ENCODE data around the gene MEGF9.

MEGF9 gene

DNA sequence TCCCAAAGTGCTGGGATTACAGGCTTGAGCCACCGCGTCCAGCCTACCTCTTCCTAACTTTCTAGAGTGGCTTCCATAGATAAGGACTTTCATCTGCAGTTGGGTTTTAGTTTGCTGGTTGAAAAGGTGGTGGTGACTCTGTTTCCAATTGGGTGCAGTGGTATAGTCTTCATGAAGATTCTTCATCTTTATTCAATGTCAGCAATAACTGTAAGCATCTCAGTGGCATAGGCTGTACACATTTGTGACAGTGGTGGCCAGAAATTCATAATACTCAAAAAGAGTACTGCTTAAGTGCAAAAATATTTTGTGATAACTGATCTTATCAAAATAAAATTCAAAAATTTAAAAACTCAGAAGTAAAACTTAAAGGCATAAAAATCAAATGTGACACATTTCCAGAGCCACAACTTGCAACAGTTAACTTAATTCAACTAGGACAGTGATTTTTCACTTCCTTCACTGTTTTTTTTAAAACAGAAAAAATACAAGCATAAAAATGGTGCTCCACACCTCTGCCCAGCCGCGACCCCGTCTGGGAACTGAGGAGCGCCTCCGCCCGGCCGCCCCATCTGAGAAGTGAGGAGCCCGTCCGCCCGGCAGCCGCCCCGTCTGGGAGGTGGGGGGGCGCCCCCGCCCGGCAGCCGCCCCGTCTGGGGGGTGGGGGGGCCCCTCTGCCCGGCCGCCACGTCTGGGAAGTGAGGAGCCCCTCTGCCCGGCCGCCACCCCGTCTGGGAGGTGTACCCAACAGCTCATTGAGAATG, 77.9 kb downstream of the MEGF9 start:
- TF ChIP-seq, protein P1, sequence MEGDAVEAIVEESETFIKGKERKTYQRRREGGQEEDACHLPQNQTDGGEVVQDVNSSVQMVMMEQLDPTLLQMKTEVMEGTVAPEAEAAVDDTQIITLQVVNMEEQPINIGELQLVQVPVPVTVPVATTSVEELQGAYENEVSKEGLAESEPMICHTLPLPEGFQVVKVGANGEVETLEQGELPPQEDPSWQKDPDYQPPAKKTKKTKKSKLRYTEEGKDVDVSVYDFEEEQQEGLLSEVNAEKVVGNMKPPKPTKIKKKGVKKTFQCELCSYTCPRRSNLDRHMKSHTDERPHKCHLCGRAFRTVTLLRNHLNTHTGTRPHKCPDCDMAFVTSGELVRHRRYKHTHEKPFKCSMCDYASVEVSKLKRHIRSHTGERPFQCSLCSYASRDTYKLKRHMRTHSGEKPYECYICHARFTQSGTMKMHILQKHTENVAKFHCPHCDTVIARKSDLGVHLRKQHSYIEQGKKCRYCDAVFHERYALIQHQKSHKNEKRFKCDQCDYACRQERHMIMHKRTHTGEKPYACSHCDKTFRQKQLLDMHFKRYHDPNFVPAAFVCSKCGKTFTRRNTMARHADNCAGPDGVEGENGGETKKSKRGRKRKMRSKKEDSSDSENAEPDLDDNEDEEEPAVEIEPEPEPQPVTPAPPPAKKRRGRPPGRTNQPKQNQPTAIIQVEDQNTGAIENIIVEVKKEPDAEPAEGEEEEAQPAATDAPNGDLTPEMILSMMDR (IDR thresholded peaks at IDR 0.05), result no peak
- TF ChIP-seq ZFX (IDR thresholded peaks at IDR 0.05; ENCODE audit: borderline replicate concordance), result no peak
- H3K27ac ChIP-seq, result no peak overlapping the region

DNA sequence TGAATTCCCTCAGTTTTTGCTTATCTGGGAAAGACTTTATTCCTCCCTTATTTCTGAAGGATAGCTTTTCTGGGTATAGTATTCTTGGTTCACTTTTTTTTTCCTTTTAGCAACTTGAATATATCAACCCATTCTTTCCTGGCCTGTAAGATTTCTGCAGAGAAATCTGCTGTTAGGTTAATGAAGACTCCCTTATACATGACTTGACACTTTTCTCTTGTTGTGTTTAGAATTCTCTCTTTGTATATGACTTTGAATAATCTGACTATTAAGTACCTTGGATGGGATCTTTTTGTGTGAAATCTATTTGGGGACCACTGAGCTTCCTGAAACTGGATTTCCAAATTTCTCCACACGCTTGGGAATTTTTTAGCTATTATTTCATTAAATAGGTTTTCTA, 79.3 kb downstream of the MEGF9 start:
- H3K27ac ChIP-seq, result no peak overlapping the region
- TF ChIP-seq, protein P1 (IDR thresholded peaks at IDR 0.05), result no peak
- TF ChIP-seq ZFX (IDR thresholded peaks at IDR 0.05; ENCODE audit: borderline replicate concordance), result no peak

DNA sequence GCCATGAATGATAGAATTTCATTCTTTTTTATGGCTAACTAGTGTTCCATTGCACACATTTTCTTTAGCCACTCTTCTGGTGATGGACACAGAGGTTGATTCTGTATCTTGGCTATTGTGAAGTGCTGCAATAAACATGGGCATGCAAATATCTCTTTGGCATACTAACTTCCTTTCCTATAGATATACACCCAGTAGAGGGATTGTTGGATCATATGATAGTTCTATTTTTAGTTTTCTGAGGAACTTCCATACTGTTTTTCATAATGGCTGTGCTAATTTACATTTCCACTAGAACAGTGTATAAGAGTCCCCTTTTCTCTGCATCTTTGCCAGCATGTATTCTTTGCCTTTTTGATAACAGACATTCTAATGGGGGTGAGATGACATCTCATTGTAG, 83.9 kb downstream of the MEGF9 start:
- TF ChIP-seq, protein P1 (IDR thresholded peaks at IDR 0.05), result no peak
- TF ChIP-seq ZFX (IDR thresholded peaks at IDR 0.05; ENCODE audit: borderline replicate concordance), result no peak
- no peak overlapping the region for H3K27ac ChIP-seq

DNA sequence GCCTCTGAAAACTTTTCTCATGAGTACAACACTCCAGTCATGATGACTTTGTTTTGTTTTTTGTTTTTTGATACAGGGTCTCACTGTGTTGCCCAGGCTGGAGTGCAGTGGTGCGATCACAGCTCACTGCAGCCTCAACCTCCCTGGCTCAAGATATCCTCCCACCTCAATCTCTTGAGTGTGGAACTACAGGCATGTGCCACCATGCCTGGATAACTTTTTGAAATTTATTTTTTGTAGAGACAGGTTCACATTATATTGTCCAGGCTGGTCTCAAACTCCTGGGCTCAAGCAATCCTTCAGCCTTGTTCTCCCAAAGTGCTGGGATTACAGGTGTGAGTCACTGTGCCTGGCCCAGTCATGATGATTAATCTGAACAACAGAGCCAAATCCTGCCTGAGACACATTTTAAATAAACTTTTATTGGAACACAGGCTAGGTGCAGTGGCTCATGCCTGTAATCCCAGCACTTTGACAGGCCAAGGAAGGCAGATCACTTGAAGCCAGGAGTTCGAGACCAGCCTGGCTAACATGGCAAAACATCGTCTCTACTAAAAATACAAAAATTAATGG, 85.3 kb downstream of the MEGF9 start:
- peak overlapping the region; percentile 57 for H3K27ac ChIP-seq

DNA sequence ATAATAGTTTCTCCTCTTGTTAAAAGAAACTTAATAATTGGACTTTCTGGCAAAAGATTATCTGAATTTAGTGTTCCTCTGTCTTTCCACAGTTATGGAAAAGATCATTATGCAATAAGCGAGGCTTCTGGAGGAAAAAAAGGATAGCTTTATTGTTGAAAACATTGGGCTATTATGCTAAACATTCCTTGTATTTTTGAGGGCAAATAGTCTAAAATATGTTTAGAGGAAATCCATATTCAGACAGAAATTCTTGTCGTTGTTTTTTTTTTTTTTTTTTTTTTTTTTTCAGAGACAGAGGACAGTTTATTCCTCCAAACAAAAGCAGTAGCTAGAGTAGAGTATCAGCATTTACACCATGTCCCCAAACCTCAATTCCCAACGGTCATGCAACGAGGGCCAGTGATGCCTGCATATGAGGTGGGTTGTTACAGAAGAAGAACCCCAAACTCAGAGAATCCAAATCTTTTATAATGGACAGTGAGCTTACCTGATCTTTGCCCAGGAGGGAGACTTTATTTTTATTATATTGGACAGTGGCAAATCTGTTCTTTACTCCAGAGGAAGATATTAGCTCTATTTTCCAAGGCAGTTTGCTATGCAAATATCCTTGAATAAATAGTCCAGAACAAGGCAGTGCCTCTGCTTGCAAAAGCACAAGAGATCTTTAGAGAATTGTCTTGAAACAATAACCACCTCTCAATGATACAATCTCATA, 85.9 kb downstream of the MEGF9 start:
- peak overlapping the region; percentile 57 for H3K27ac ChIP-seq
- no peak for TF ChIP-seq ZFX (IDR thresholded peaks at IDR 0.05; ENCODE audit: borderline replicate concordance)
- TF ChIP-seq, protein P1 (IDR thresholded peaks at IDR 0.05), result no peak

DNA sequence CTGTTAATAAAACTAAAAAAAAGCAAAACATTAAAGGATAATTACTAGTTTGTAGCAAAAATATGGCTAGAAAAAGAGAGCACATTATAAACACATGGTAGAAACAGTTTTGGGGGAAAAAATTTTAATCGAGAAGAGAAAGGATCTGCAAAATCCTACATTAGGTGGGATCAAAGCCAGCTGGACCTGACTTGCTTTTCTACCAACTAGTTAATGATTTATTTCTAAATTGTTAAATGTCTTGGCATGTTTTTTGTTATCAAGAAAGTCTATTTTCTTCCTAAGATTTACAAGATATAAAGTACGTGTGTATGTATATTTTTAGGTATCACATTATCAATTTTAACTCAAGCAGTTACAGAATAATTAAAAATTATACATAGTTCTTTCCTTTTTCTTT, 87.2 kb downstream of the MEGF9 start:
- TF ChIP-seq, protein P1 (IDR thresholded peaks at IDR 0.05), result no peak
- TF ChIP-seq ZFX (IDR thresholded peaks at IDR 0.05; ENCODE audit: borderline replicate concordance), result no peak
- 0 out of 2 replicates have a peak overlapping the region, but pooled peaks have one; percentile 2 for H3K27ac ChIP-seq

DNA sequence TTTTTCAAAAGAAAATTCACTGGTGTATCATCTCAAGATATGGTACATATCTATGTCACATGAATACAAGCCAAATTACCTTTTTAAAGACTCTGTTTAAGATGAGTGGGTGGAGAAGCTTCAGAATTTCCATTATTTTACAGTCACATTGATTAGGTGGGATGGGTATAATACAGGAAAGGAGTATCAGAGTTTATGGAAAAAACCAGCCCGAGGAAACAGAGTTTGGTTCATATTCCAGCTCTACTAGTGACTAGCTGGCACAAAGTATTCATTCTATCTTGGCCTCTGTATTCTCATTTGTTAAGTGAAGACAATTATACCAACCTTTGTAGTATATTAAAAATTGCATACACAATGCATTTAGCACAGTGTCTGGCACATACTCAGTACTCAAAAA, 87.8 kb downstream of the MEGF9 start:
- TF ChIP-seq, protein P1 (IDR thresholded peaks at IDR 0.05), result no peak
- no peak for TF ChIP-seq ZFX (IDR thresholded peaks at IDR 0.05; ENCODE audit: borderline replicate concordance)
- H3K27ac ChIP-seq, result 0 out of 2 replicates have a peak overlapping the region, but pooled peaks have one; percentile 2

Data from 22Rv1 (cell line).